Rectal smooth muscle tissue (tissue), 1 donor: Measurements from ENCODE around the gene KAT6B.

Experiments
- H3K27ac ChIP-seq: one replicate; pipeline ENCODE4 v1.7.0; 2013; ENCODE audit warnings: low read depth, low read length, inconsistent platforms
- H3K27me3 ChIP-seq: one replicate; pipeline ENCODE4 v1.7.0; 2013; ENCODE audit warnings: low read length; ENCODE audit not compliant: control insufficient read depth, insufficient read depth
- H3K36me3 ChIP-seq: one replicate; pipeline ENCODE4 v1.7.0; 2013; ENCODE audit warnings: low read length; ENCODE audit not compliant: control insufficient read depth, insufficient read depth
- H3K4me1 ChIP-seq: one replicate; pipeline ENCODE4 v1.7.0; 2013; ENCODE audit warnings: low read length; ENCODE audit not compliant: control insufficient read depth, insufficient read depth
- H3K4me3 ChIP-seq: one replicate; pipeline ENCODE4 v1.7.0; 2013; ENCODE audit warnings: low read length
- H3K9ac ChIP-seq: one replicate; pipeline ENCODE4 v1.7.0; 2013; ENCODE audit warnings: low read length

Gene KAT6B

DNA sequence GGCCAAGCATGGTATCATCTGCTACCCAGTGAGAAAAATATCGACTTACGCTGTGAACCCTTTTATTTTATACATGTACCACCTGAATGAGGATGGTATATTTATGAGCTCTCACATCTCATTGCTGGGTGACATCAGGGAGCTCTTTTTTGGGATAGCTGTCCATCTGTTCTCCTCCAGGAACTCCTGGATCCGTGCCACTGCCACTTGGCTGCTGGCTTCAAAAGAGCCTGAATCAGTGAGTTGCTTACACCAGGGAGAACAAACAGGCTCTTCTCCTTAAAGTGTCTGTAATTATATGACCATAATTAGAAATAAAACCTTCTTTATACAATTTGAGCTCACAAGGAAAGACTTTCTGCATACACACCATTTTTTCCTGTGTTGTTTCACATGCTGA, 106.2 kb downstream of the KAT6B start:
- Histone ChIP-seq H3K4me3 (no peak overlapping the region), H3K4me1 (peaks cover 27% of the 10 kb centered on the region), H3K27me3 (no peaks in the 10 kb centered on the region), H3K27ac (peak overlapping the region; percentile 68), H3K36me3 (no peaks in the 10 kb centered on the region), H3K9ac (no peak overlapping the region)

DNA sequence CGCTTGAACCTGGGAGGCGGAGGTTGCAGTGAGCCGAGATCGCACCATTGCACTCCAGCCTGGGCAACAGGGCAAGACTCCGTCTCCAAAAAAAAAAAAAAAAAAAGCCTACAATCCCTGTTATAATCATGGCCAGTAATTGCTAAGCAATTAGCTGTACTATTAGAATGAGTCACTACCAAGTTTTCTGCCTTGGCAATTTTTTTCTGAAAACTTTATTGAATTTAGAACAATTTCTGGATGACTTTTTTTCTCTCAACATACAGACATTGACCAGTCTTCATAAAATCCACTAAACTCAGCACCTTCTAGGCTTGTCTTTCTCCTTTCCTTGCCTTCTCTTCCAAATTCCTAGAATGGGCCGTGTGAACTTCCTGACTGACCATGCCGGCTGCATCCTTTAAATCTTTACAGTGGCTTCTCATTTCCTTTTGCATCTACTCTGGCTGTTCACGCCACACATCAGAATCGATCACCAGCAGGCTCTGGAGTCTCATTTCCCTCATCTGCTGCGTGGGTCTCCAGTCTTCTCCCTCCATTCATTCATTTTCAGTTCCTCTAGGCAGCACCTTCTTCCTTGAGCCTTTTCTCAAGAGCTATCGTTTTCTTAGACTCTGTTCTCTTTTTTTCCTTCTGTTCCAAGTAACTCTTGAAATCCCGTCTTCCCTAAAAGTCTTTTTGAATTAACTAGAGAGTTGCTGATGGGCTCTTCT, 107.9 kb downstream of the KAT6B start:
- no peak overlapping the region for H3K4me3 ChIP-seq
- peaks cover 24% of the 10 kb centered on the region for H3K4me1 ChIP-seq
- H3K27me3 ChIP-seq, result no peaks in the 10 kb centered on the region
- no peak overlapping the region for H3K27ac ChIP-seq
- H3K9ac ChIP-seq, result no peak overlapping the region
- H3K36me3 ChIP-seq, result no peaks in the 10 kb centered on the region

DNA sequence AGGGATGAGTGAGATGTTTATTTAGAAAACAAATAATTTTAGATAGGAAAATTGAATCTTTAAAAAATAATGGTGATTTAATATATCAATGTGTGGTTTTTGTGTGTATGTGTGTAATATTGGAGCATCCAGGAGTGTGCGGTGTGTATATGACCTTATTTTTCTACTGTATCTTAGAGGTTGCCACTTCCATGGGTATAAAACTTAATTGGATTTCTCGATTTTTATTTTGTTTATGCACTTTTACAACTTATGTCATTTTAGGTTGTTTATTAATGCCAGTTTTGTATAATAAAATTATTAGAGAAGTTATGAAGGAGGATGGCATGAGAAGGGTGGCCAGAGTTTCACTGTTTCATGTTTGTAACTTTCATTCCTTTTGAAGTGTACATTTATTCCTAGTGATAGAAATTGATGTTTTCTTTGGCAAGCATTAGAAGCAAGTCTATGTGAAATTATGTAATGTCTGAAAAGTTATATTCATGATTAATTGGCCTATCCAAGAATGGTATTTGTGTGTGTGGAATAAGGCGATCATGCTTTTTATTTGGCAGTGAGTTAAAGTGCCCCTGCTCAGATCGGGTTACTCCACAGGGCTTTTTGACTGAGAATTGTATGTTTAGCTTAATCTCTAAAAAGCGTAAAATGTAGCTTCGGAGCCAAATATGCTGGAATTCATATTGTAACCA, 110.3 kb downstream of the KAT6B start:
- no peaks in the 10 kb centered on the region for H3K36me3 ChIP-seq
- peak overlapping the region; percentile 42 for H3K27ac ChIP-seq
- peaks cover 19% of the 10 kb centered on the region for H3K4me1 ChIP-seq
- H3K4me3 ChIP-seq, result no peak overlapping the region
- no peak overlapping the region for H3K9ac ChIP-seq
- H3K27me3 ChIP-seq, result no peaks in the 10 kb centered on the region

DNA sequence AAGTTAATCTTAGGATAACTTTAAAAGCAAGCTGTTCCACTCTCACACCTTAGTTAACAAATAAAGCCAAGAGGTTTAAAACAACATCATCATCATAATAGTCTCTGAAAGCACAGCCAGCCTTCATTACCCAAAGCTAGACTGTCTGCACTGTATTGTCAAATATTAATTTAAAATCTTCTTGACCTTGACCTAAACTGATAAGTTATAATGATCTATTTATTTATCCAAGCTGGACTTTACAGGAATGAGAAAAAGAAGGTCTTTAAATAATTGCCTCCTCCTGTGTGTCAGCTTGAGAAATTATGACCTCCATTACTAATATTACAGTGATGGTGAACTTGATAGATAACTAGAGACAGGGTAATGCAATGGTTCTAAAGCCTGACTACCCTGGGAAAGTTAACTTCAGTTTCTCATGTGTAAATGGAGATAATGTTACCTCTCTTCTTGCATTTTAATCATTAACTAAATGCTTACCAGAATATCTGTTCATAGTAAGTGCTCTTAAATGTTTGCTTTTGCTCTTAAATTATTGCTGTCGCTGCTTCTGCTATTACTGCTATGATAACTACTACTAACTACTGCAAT, 111.0 kb downstream of the KAT6B start:
- Histone ChIP-seq H3K4me3 (no peak overlapping the region), H3K27me3 (no peaks in the 10 kb centered on the region), H3K4me1 (peaks cover 19% of the 10 kb centered on the region), H3K27ac (peak overlapping the region; percentile 42), H3K9ac (no peak overlapping the region), H3K36me3 (no peaks in the 10 kb centered on the region)

DNA sequence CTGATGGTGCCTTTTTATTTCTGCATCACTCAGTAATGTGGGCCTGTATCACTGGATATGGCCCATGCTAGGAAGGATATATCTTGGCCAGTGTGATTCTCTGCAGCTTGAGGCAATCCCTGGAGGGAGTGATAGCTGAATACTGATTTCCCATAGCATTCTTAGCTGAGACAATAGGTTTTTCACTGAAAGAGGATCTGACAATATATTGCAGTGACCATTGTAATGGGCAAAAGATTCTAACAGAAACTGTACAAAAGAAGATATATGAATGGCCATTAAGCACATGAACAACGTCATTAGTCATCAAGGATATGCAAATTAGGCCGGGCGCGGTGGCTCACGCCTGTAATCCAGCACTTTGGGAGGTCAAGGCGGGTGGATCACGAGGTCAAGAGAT, 117.8 kb downstream of the KAT6B start:
- H3K9ac ChIP-seq, result no peak overlapping the region
- no peaks in the 10 kb centered on the region for H3K27me3 ChIP-seq
- no peaks in the 10 kb centered on the region for H3K4me1 ChIP-seq
- no peak overlapping the region for H3K4me3 ChIP-seq
- H3K36me3 ChIP-seq, result no peaks in the 10 kb centered on the region
- H3K27ac ChIP-seq, result no peak overlapping the region

DNA sequence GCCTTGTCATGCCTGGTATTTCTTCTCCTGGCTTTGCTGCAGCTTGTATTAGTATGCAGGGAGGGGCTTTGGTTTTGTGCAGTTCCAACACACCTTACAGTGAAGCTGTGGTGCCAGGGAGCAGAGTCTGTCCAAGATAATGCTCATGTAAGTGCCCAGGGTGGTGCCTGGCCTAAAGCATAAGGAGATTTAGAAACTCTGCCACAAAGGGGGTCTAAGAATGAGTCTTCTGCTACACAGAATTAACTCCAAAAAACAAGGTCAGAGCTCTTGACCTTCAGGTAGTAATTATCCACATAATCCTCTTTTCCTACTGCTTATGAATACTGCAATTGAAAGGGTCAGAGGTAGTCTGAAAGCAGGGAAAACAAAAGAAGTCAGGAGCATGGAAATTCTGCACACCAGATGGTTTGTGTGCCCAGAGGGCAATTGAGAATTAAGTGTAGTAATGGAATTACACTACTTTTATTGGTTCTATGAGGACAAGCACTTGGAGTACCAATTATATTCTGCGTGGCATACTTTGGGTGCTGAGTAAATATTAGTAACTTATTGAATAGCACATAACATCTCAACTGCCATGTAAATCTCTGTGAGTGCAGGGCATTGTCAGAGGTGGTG, 121.5 kb downstream of the KAT6B start:
- H3K27ac ChIP-seq, result no peak overlapping the region
- no peak overlapping the region for H3K9ac ChIP-seq
- no peaks in the 10 kb centered on the region for H3K4me1 ChIP-seq
- H3K4me3 ChIP-seq, result no peak overlapping the region
- H3K27me3 ChIP-seq, result no peaks in the 10 kb centered on the region
- H3K36me3 ChIP-seq, result no peaks in the 10 kb centered on the region

DNA sequence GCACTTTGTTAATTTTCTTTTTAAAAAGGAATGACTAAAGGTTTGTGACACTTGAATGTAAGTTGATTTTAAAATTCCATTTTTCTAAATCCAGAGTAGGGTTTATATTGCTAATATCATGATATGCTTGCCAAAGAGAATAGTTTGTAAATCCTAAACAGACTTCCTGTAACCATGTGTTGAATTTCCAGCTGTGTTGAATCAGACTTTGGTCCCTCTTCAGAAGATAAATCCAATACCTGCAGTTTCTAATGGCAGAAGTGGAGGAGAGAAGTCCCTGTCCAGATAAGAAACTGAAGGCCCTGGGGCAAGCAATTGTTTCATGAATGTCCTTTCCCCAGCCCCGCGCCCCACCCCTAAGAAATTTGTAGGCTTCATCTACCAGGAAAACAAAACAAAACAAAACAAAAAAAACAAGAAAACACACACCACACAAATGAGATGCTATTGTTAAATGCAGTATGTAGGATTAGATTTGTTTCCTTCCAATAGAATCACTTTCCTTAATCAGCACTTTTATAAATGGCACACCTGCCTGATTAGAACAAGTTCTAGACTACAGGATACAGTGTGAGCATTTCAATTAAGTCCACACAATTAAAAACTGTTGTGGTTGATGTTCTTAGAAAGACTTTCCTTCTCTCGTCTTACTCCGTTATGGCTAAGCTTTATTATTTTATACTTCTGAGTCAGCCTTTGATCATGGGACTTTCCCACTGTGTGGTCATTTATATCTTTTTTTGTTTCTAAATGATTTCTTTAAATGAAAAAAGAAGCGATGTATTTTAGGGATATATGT, 122.8 kb downstream of the KAT6B start:
- Histone ChIP-seq H3K36me3 (no peaks in the 10 kb centered on the region), H3K9ac (no peak overlapping the region), H3K27ac (no peak overlapping the region), H3K4me3 (no peak overlapping the region), H3K27me3 (no peaks in the 10 kb centered on the region), H3K4me1 (peaks cover 2% of the 10 kb centered on the region)

DNA sequence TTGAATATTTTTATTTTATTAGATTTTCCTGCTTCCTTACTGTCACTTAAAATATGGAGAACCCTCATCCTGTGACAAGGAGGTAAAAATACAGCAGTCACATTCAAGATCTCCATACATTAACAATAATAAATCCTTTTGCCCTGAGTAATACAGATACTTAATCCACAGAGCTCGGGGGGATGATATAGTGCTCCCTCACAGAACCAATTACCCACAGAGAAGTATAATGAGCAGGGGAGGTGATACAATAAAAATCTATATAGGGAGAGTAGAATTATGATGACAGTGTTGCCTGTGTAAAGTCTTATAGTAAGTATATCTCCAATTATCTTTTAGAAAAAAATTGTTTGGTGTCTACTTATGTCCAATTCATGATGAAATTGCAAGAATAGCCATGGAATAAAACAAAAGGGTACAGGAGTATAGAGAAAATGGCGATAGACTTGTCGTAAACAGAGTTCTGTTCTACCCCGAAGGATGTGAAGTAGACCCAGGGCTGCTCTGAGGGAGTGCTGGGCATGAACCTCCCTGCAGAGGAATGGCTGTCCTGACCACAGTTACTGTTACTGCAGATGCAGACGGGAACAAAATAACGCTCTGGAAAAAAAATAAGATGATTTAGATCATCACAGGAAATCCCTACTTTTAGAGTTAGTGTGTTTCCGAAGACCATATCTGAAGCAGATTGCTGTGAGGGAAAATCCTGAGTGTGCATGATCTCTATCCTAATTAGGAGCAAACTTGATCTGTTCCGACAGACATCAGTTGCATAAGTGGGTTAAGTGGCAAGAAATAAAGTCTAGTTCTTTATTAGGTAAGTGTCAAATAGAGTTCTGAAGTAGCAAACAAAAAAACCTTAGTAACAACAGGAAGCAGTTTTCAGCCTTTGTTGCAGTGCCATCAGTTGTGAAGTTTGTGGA, 123.7 kb downstream of the KAT6B start:
- Histone ChIP-seq H3K4me3 (no peak overlapping the region), H3K27ac (no peak overlapping the region), H3K4me1 (peaks cover 2% of the 10 kb centered on the region), H3K9ac (no peak overlapping the region), H3K36me3 (no peaks in the 10 kb centered on the region), H3K27me3 (no peaks in the 10 kb centered on the region)

DNA sequence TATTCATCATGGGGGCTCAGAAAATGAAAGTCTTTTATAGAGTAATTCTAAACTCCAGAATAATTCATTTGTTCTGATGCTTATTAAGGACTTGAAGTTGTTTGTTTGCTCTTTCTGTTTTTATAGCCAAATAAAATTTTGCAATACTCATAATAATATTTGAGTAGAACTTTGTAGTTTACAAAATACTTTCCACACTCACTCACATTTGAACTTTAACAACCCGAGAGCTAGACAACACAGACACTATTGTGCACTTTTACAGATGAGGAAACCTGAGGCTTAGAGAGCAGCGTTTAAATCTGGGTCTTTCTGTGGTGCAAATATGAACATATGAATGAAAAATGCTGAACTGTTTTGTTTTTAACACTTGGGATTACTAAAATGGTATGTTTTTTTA, 126.8 kb downstream of the KAT6B start:
- Histone ChIP-seq H3K27me3 (no peaks in the 10 kb centered on the region), H3K4me1 (peaks cover 2% of the 10 kb centered on the region), H3K27ac (no peak overlapping the region)

DNA sequence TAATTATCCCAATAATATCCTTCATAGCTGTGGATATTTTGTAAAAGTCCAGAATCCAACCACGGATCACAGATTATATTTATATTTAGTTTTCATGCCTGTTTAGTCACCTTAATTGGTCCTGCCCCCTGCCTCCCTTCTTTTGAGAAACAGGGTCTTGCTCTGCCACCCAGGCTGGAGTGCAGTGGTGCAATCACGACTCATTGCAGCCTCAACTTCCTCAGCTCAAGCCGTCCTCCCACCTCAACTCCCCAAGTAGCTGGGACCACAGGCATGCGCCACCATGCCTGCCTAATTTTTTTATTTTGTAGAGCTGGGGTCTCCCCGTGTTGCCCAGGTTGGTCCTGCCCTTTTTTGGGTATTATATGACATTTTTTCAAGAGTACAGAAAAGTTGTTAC, 129.4 kb downstream of the KAT6B start:
- Histone ChIP-seq H3K4me1 (peaks cover 2% of the 10 kb centered on the region), H3K4me3 (no peak overlapping the region), H3K9ac (no peak overlapping the region), H3K36me3 (no peaks in the 10 kb centered on the region), H3K27me3 (no peaks in the 10 kb centered on the region), H3K27ac (no peak overlapping the region)

More for the DNA sequence above, 126.8 kb downstream of the KAT6B start:
- Histone ChIP-seq H3K9ac (no peak overlapping the region), H3K36me3 (no peaks in the 10 kb centered on the region), H3K4me3 (no peak overlapping the region)

DNA sequence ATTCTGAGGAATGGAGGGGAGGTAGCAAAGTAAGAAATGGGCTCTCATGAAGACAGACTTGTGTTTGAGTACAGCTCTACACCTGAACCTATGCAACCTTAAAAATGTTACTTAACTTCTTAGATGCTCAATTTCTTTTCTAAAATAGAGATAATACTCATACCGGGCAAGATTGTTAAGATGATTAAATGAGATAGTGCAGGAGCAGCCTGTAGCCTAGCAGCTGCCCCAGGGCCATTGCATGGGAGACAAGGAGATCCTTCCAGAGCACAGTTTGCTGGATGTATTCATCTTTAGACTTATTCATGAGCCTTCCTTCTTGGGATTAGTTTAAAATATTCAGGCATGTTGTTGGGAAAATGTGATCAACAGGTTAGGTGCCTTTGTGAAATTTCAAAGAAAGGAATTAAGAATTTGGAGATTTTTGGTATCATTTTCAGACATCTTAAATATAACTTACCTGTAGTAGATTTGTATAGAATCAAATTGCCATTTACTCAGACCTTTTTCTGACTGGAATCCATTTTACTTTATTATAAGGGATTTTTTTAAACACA, 130.2 kb downstream of the KAT6B start:
- no peak overlapping the region for H3K9ac ChIP-seq
- H3K4me1 ChIP-seq, result peaks cover 2% of the 10 kb centered on the region
- no peak overlapping the region for H3K4me3 ChIP-seq
- no peak overlapping the region for H3K27ac ChIP-seq
- no peaks in the 10 kb centered on the region for H3K27me3 ChIP-seq
- H3K36me3 ChIP-seq, result no peaks in the 10 kb centered on the region
